T-cell (primary cell): ENCODE data around the gene EPN1. TPM values are rescaled to one million over a fixed set of nuclear protein-coding genes. Genes with fewer than 3 reads are reported as not detected.

ENCODE experiments used
- ATAC-seq, 4 experiments: fragments of 200-7000 bp in 3 of 4; fragments of 150-1000 bp in 1 of 4; cut with Tn5 transposase; replicated peaks in 1 of 4; 1 replicate in 3 of 4; 2 replicates in 1 of 4; pipeline ENCODE4 v1.10.0; 2021; ENCODE audit warnings: moderate library complexity in 3 of 4, mild to moderate bottlenecking in 2 of 4, moderate number of reproducible peaks in 1 of 4
- CTCF ChIA-PET, 2 donors: fragments of 300-600 bp; sonication (Branson Sonifier 250); formaldehyde crosslinking; loops; one replicate each; lab custom pipeline; 2022; ENCODE audit warnings: antibody characterized with exemption in 2 of 2; lab: Charles Lee
- POLR2A ChIA-PET, 2 donors: fragments of 300-600 bp; sonication (Branson Sonifier 250); formaldehyde crosslinking; loops; one replicate each; lab custom pipeline; 2022; ENCODE audit warnings: antibody characterized with exemption in 2 of 2; lab: Charles Lee
- DNase-seq, 35 experiments: peaks; one replicate each; pipeline versions ENCODE4 v3.0.0 to v3.0.0-alpha.2; 2013 to 2023
- H3K27ac ChIP-seq: one replicate; pipeline ENCODE4 v1.5.1; 2013; ENCODE audit warnings: low read length
- H3K27me3 ChIP-seq, 2 experiments: replicated peaks in 1 of 2; 1 replicate in 1 of 2; 2 replicates in 1 of 2; pipeline versions ENCODE4 v1.6.1 to v1.7.0; 2013; ENCODE audit warnings: low read length in 1 of 2, mixed read lengths in 1 of 2; ENCODE audit not compliant: control insufficient read depth in 2 of 2, insufficient read depth in 2 of 2; ENCODE audit errors: extremely low read depth in 1 of 2
- H3K36me3 ChIP-seq, 2 donors: 1 replicate in 1 of 2; 2 replicates in 1 of 2; pipeline versions ENCODE4 v1.6.1 to v1.7.0; 2013; ENCODE audit warnings: low read length in 1 of 2; ENCODE audit not compliant: control insufficient read depth in 2 of 2, insufficient read depth in 1 of 2; ENCODE audit errors: extremely low read depth in 1 of 2
- H3K4me1 ChIP-seq, 2 experiments: 1 replicate in 1 of 2; 2 replicates in 1 of 2; pipeline versions ENCODE4 v1.6.1 to v1.7.0; 2013; ENCODE audit warnings: low read length in 2 of 2, mixed read lengths in 1 of 2; ENCODE audit not compliant: insufficient read depth in 2 of 2, control insufficient read depth in 1 of 2; ENCODE audit errors: extremely low read depth in 1 of 2
- H3K4me3 ChIP-seq, 2 donors: 1 replicate in 1 of 2; 2 replicates in 1 of 2; pipeline versions ENCODE4 v1.5.1 to v1.7.0; 2013; ENCODE audit warnings: mild to moderate bottlenecking in 2 of 2, low read length in 1 of 2, moderate library complexity in 1 of 2; ENCODE audit not compliant: control insufficient read depth in 1 of 2; ENCODE audit errors: extremely low read depth in 1 of 2
- H3K9me3 ChIP-seq: 2 replicates; pipeline ENCODE4 v1.7.0; 2013
- H3K27ac Mint-ChIP-seq, 2 donors: one replicate each; pipeline ENCODE4 v1.8.0; 2020 to 2021; ENCODE audit warnings: mild to moderate bottlenecking in 2 of 2, mixed read lengths in 2 of 2
- H3K27me3 Mint-ChIP-seq, 2 donors: one replicate each; pipeline ENCODE4 v1.8.0; 2021 to 2022; ENCODE audit warnings: mixed read lengths in 2 of 2
- H3K36me3 Mint-ChIP-seq: one replicate; pipeline ENCODE4 v1.8.0; 2021; ENCODE audit warnings: mixed read lengths
- H3K4me1 Mint-ChIP-seq, 3 donors: one replicate each; pipeline ENCODE4 v1.8.0; 2020 to 2022; ENCODE audit warnings: mixed read lengths in 3 of 3, mild to moderate bottlenecking in 1 of 3
- H3K4me3 Mint-ChIP-seq, 3 donors: one replicate each; pipeline ENCODE4 v1.8.0; 2020 to 2022; ENCODE audit warnings: mild to moderate bottlenecking in 3 of 3, mixed read lengths in 3 of 3, moderate library complexity in 3 of 3
- H3K9me3 Mint-ChIP-seq, 3 donors: one replicate each; pipeline ENCODE4 v1.8.0; 2020 to 2022; ENCODE audit warnings: mixed read lengths in 3 of 3
- WGBS: methylation state at CpG from one replicate; pipeline ENCODE4 v1.1.5; 2013; ENCODE audit warnings: missing lambda C conversion rate; ENCODE audit not compliant: insufficient coverage; 5-methylcytosine and 5-hydroxymethylcytosine counted together
- total RNA-seq, 35 experiments: library from RNA in 6 of 35; stranded (reverse) in 6 of 35; fragments of 120-200 nt in 1 of 35; gene quantifications; one replicate each; pipeline versions ENCODE4 v1.2.1 to v1.2.4 and lab custom pipeline; 2013 to 2026

EPN1 gene
- total RNA-seq, 5 donors from 2014 or later (not counting 1 experiment from before 2014, with no cell fraction given) = 32.6 to 75.2 (median 60.6) TPM

- DNase-seq (no peak), ATAC-seq (no peak)
- H3K4me1 ChIP-seq = peaks cover 0 to 47% of the 10 kb centered on the region in 2 experiments
- H3K36me3 Mint-ChIP-seq = peaks cover 29% of the 10 kb centered on the region
- H3K27ac ChIP-seq = no peak overlapping the region
- H3K9me3 ChIP-seq = no peaks in the 10 kb centered on the region
- no peak overlapping the region for H3K4me3 ChIP-seq
- no peak overlapping the region for H3K4me3 Mint-ChIP-seq
- H3K27me3 ChIP-seq = no peaks in the 10 kb centered on the region
- H3K4me1 Mint-ChIP-seq = peaks cover 13 to 40% (median 39%) of the 10 kb centered on the region in 3 donors
- no peaks in the 10 kb centered on the region for H3K27me3 Mint-ChIP-seq
- peaks cover 33 to 83% of the 10 kb centered on the region in 2 donors for H3K36me3 ChIP-seq
- no peak overlapping the region for H3K27ac Mint-ChIP-seq
- ChIA-PET CTCF (interaction anchor here in 1 of 2 donors (0.6 kb wide), 1 partner anchor 10 kb away, joined by 3 read pairs; no protein-coding TSS in a partner anchor), POLR2A (no interaction called here)
- no peaks in the 10 kb centered on the region for H3K9me3 Mint-ChIP-seq
- 96% methylated on average over 10 of the region's 22 CpGs for WGBS
Observed at GRCh38 chr19:55683449-55684261, 8.6 kb downstream of the EPN1 start.

DNA sequence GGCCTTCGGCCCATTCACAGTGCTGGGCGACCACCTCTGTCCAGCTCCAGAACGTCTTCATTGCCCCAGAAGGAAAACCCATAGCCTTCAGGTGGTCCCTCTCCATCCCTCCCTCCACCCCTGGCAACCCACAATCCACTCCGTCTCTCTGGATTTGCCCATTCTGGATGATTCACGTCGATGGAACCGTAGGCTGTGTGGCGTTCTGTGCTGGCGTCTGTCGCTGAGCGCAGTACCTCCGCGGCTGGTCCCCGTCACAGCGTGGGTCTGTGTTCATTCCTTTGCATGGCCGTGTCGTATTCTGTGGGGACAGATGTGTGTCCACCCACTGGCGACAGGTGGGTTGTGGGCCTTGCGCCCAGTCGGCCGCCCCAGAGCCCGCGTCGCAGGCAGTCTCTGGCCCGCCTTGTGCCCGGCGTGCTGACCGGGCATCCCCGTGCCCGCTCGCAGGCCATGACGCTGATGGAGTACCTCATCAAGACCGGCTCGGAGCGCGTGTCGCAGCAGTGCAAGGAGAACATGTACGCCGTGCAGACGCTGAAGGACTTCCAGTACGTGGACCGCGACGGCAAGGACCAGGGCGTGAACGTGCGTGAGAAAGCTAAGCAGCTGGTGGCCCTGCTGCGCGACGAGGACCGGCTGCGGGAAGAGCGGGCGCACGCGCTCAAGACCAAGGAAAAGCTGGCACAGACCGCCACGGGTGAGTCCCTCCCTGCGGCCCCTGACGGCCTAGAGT, 10.1 kb downstream of the EPN1 start:
- WGBS = 97% methylated on average over 58 of the region's 60 CpGs
- H3K27me3 Mint-ChIP-seq = no peaks in the 10 kb centered on the region
- peaks cover 29% of the 10 kb centered on the region for H3K36me3 Mint-ChIP-seq
- DNase-seq = no peak
- Histone ChIP-seq H3K4me1 (peaks cover 0 to 32% of the 10 kb centered on the region in 2 experiments), H3K27ac (no peak overlapping the region), H3K36me3 (peaks cover 29 to 83% of the 10 kb centered on the region in 2 donors), H3K27me3 (no peaks in the 10 kb centered on the region), H3K4me3 (no peak overlapping the region), H3K9me3 (no peaks in the 10 kb centered on the region)
- no peak for ATAC-seq
- no peak overlapping the region for H3K4me3 Mint-ChIP-seq
- no peak overlapping the region for H3K27ac Mint-ChIP-seq
- ChIA-PET CTCF (no interaction called here), POLR2A (no interaction called here)
- peaks cover 4 to 26% (median 26%) of the 10 kb centered on the region in 3 donors for H3K4me1 Mint-ChIP-seq
- H3K9me3 Mint-ChIP-seq = no peaks in the 10 kb centered on the region

- ATAC-seq (no peak), DNase-seq (no peak)
- no peaks in the 10 kb centered on the region for H3K27me3 ChIP-seq
- H3K9me3 ChIP-seq = no peaks in the 10 kb centered on the region
- no peak overlapping the region for H3K4me3 ChIP-seq
- Mint-ChIP-seq H3K27me3 (no peaks in the 10 kb centered on the region), H3K27ac (no peak overlapping the region), H3K4me3 (no peak overlapping the region), H3K9me3 (no peaks in the 10 kb centered on the region), H3K36me3 (peaks cover 26% of the 10 kb centered on the region), H3K4me1 (peaks cover 4 to 20% (median 19%) of the 10 kb centered on the region in 3 donors)
- POLR2A ChIA-PET = no interaction called here
- H3K27ac ChIP-seq = no peak overlapping the region
- H3K36me3 ChIP-seq = peaks cover 36 to 83% of the 10 kb centered on the region in 2 donors
- CTCF ChIA-PET = no interaction called here
- peaks cover 0 to 26% of the 10 kb centered on the region in 2 experiments for H3K4me1 ChIP-seq
- 93% methylated on average over 5 of the region's 6 CpGs for WGBS
Observed at GRCh38 chr19:55685776-55686175, 10.8 kb downstream of the EPN1 start.

DNA sequence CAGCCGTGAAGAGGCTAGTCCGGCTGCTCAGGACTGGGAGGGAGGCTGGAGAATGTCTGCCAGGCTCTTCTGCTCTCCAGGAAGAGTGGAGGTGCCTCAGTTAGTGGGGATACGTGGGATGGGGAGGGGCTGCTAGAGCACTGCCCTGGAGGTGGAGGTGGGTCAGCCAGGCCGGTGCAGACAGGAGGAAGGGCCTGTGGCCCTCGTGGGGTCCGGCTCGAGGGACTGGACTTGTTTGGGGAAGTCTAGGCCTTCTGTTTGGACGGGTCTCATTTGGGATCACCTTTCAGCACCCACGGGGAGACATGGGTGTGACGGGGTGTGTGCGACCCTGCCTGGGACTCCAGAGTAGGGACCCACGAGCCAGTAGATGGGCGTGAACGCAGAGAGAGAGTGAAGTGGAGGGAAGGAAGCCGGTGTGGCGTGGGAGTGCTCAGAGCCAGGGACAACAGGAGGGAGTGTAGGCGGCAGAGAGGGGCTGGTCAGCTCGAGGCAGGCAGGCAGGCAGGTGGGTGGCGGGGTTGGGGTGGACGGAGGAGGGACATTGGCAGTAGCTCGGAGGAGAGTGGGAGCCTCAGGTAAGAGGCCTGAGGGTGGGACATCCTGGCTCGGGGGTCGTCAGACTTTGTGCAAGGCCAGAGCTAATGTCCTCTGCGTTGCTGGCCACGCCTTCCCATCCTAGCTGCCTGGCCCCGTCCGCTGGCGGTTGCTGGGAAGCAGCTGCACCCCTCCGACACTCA, 11.5 kb downstream of the EPN1 start:
- Mint-ChIP-seq H3K27me3 (no peaks in the 10 kb centered on the region), H3K9me3 (no peaks in the 10 kb centered on the region), H3K27ac (no peak overlapping the region), H3K36me3 (peaks cover 26% of the 10 kb centered on the region), H3K4me1 (peaks cover 4 to 19% (median 17%) of the 10 kb centered on the region in 3 donors), H3K4me3 (no peak overlapping the region)
- WGBS = 95% methylated on average over 28 of the region's 29 CpGs
- Histone ChIP-seq H3K27ac (no peak overlapping the region), H3K4me3 (no peak overlapping the region), H3K36me3 (peaks cover 38 to 80% of the 10 kb centered on the region in 2 donors), H3K4me1 (peaks cover 0 to 21% of the 10 kb centered on the region in 2 experiments), H3K27me3 (no peaks in the 10 kb centered on the region), H3K9me3 (no peaks in the 10 kb centered on the region)
- DNase-seq (no peak), ATAC-seq (no peak)
- CTCF ChIA-PET = no interaction called here
- POLR2A ChIA-PET = no interaction called here

DNA sequence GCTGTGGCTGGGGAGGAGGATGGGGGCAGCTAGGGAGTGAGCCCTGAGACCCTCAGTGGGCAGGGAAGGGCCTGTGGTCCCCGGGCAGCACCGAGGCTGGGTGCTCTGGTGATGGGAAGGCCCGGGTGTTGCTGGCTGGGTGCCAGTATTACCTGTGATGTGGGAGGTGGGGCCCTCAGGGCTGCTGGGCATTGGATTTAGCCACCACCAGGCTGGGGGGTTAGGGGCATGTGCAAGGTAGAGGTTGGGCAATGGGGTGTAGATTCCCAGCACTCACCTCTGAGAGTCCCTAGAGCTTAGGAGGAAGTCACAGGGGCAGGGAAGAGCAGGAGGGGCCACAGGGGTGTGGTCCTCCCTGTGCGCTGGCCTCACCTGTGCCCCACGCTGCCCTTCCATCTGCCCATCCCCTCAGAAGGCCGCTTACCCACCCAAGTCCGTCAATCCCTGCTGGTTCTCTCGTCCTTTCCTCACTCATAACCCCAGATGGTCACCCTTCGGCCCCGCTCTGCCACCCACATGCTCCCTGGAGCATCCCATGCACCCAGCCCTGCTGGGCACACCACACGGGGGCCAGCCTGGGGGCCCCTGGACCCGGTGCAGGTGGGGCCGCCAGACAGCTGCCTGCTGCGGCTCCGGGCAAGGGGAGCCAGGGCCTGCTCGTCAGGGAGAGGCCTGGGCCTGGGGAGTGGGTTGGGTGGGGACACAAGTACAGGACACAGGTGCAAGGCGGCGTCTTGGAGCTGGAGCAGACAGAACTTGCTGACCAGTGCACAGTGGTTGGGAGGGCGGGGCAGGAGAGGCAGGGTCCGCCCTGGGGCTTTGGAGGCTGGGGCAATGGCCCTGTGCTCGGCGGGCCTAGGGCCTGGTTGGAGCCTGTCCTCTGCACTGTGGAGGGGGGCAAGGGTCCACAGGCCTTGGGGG, 12.5 kb downstream of the EPN1 start:
- no peak for DNase-seq
- peaks cover 4 to 17% (median 15%) of the 10 kb centered on the region in 3 donors for H3K4me1 Mint-ChIP-seq
- Histone ChIP-seq H3K4me3 (no peak overlapping the region), H3K4me1 (peaks cover 0 to 21% of the 10 kb centered on the region in 2 experiments), H3K9me3 (no peaks in the 10 kb centered on the region), H3K36me3 (peaks cover 32 to 73% of the 10 kb centered on the region in 2 donors), H3K27ac (no peak overlapping the region), H3K27me3 (no peaks in the 10 kb centered on the region)
- no peaks in the 10 kb centered on the region for H3K27me3 Mint-ChIP-seq
- 95% methylated on average over 17 of the region's 22 CpGs for WGBS
- ATAC-seq = no peak
- peaks cover 26% of the 10 kb centered on the region for H3K36me3 Mint-ChIP-seq
- CTCF ChIA-PET = no interaction called here
- no peak overlapping the region for H3K4me3 Mint-ChIP-seq
- H3K27ac Mint-ChIP-seq = no peak overlapping the region
- POLR2A ChIA-PET = no interaction called here
- no peaks in the 10 kb centered on the region for H3K9me3 Mint-ChIP-seq
